Activated CD4-positive, alpha-beta T cell treated with anti-CD3 and anti-CD28 coated beads, Interleukin-2, amount 50 U/mL, for 48 hours (primary cell): ENCODE results near the gene TSC22D4.
"Not testable (repeated sequence)": the region's sequence is repeated elsewhere in the genome, so short reads cannot be mapped to it uniquely, and the experiment has no call there.

Source experiments
- DNase-seq, 2 experiments: peaks; one replicate each; pipeline ENCODE4 v3.0.0-alpha.2; 2020

Gene TSC22D4

GRCh38 chr7:100441641-100442535, 37.1 kb downstream of the TSC22D4 start:
- no peak for DNase-seq

DNA sequence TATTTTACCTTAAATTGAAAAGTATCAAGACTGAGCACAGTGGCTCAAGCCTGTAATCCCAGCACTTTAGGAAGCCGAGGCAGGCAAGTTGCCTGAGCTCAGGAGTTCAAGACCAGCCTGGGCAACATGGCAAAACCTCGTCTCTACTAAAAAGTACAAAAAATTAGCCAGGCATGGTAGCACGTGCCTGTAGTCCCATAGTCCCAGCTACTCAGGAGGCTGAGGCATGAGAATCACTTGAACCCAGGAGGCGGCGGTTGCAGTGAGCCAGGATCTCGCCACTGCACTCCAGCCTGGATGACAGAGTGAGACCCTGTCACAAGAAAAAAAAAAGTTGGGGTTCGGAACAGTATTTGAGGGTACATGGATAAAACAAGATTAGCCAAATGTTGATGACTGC, 39.8 kb downstream of the TSC22D4 start:
- not testable (repeated sequence) for DNase-seq

- not testable (repeated sequence) for DNase-seq
Measured at GRCh38 chr7:100438731-100439130, 40.3 kb downstream of the TSC22D4 start.

DNA sequence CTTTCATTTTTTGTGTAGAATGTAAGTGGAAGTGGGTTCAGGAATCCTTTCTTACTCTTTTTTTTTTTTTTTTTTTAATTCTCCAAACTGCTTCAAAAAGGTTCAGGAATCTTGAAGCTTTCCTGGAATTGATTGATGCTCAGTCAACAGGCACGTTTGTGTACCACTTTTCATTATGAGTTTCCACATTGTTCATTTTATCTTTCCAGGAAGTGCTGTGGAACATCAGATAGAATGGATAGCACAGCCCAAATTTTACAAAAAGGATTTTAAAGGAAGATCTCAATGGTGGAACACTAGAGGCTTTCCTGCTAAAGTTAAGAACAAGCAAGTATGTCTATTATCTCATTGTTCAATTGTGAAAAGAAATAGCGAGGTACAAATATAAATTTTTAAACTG, 40.8 kb downstream of the TSC22D4 start:
- no peak for DNase-seq

- DNase-seq, result no peak
Measured at GRCh38 chr7:100437150-100438100, 41.6 kb downstream of the TSC22D4 start.

GRCh38 chr7:100435401-100436304, 43.4 kb downstream of the TSC22D4 start:
- DNase-seq, result peak; percentile 45 to 53

- no peak for DNase-seq
Measured at GRCh38 chr7:100434297-100435144, 44.5 kb downstream of the TSC22D4 start.

GRCh38 chr7:100433592-100434296, 45.3 kb downstream of the TSC22D4 start:
- DNase-seq, result no peak

DNA sequence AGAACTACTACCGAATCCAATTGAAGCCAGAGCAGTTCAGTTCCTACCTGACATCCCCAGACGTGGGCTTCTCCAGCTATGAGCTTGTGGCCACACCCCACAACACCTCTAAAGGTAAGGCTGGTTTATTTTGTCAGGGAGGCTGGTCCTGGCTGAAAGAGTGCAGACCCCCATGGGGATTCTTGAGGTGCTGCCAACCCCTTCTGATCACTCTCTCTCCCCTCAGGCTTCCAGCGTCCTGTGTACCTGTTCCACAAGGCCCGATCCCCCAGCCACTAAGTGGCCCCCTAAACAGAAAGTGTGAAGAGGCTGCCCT, 45.8 kb downstream of the TSC22D4 start:
- no peak for DNase-seq

DNA sequence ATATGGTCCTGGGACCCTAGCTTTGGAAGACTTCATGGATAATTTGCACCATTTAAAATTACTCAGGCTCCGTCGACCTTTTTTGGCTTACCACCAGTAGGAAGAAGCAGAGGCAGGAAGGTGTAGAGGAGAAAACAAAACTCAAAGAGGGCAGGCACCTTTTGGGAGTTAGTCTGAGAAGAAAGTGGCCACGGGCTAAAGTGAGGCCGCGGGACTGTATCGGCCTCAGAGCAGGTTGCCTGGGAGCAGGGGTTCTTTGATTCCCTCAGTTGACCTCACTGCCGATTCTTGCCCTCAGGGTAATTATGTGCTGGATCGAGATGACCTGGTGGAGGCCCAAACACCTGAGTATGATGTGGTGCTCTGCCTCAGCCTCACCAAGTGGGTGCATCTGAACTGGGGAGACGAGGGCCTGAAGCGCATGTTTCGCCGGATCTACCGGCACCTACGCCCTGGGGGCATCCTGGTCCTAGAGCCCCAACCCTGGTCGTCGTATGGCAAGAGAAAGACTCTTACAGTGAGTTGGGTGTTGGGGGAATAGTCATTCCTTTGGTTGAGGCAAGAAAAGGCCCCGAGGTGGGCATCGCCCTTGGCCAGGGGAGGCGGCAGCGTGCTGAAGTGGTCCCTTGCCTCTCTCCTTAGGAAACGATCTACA, 46.3 kb downstream of the TSC22D4 start:
- no peak for DNase-seq

DNA sequence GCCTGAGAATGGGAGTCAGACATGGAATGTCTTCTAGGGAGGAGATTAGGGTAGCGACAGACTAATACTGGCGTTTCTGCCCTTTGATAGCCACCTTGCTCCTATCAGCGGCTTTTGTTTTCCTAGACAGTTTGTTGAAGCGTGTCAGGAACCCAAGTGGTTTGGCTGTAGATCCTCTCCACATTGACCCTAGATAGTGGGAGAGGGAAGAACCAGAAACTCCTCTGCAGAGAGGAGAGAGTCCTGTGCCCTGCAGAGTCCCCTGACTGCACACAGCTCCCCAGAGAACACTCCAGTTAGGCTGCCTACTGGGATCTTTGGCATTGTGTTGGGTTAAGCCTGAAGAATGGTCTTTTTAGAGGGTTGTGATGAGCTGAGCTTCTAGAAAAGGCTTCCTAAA, 47.0 kb downstream of the TSC22D4 start:
- no peak for DNase-seq

GRCh38 chr7:100431286-100431735, 47.7 kb downstream of the TSC22D4 start:
- DNase-seq, result no peak

DNA sequence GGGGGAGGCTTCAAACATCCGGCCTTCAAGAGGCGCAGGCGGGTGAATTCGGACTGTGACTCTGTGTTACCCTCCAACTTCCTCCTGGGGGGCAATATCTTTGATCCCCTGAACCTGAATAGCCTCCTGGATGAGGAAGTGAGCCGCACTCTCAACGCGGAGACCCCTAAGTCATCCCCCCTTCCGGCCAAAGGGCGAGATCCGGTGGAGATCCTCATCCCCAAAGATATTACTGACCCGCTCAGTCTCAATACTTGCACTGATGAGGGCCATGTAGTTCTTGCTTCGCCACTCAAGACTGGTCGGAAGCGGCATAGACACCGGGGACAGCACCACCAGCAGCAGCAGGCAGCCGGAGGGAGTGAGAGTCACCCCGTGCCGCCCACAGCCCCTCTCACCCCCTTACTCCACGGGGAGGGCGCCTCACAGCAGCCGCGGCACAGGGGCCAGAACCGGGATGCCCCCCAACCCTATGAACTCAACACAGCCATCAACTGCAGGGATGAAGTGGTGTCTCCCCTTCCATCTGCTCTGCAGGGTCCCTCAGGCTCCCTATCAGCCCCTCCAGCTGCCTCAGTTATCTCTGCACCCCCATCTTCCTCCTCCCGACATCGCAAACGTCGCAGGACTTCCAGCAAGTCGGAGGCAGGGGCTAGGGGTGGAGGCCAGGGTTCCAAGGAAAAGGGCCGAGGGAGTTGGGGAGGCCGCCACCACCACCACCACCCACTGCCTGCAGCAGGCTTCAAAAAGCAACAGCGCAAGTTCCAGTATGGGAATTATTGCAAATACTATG, 48.3 kb downstream of the TSC22D4 start:
- peak; percentile 39 to 49 for DNase-seq

DNA sequence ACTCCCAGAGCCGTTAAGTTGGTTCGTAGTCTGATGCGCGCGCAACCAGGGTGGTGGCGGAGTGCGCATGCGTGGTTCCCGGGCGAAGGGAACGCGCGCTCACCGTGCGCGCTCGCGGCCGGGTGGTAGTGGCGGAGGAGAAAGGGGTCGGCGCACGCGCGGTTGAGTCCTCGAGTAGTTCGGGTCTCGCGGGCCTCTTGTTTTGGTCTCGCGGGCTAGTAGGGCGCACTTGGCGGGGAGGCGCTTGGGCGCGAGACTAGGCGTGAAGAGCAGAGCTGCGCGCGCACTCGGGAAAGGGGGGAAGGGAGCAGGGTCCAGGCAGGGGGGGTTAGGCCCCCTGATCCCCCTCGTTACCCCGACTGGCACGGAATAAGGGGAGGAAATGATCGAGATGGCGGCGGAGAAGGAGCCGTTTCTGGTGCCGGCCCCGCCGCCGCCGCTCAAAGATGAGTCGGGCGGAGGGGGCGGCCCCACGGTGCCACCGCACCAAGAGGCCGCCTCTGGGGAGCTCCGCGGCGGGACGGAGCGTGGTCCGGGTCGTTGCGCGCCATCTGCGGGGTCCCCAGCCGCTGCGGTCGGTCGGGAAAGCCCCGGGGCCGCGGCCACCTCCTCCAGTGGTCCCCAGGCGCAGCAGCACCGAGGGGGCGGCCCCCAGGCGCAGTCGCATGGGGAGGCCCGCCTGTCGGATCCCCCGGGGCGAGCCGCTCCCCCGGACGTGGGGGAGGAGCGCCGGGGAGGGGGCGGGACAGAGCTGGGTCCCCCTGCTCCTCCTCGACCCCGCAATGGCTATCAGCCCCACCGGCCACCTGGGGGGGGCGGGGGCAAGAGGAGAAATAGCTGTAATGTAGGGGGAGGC, 49.1 kb downstream of the TSC22D4 start, which contains the start of gene MEPCE:
Gene MEPCE (plus strand): TSS at position 195 of the 856 bp plus-strand sequence. CDS start 188 bp downstream, at position 383.
- peak; percentile 95 for DNase-seq

- peak; percentile 100 for DNase-seq
Measured at GRCh38 chr7:100428967-100429636, 49.9 kb downstream of the TSC22D4 start.

DNA sequence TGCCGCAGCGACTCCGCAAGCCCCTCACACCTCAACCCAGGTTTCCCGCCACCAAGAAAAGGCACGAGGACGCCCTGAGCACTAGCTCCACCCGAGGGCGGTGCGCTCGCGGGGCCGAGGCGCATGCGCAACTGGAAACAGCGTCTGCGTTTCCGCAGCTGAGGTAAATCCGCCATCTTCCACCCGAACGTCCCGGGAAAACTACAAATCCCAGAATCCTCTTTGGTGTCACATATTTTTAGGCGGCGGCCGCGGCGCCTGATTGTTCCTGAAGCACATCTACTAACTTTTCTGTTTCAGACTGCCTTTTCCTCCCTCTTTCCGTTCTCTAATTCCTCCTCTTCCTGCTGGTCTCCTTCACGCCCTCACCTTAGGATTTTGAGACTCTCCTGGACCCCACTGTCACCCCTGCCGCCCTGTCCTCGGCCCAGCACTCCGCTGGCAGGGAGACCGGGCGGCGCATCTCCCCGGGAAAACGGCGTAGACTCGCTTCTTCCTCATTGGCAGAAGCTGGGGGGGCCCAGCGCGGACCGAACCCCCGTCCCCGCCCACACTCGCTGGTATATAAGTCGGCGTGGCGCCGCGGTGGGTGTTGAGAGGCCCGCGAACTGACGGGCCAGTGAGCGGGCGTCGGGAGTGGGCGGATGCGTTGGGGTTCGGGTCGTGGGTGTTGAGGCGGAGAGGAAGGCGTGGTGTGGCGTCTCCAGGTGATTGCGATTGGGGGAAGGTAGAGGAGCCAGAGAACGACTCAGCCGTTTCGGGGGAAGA, 50.6 kb downstream of the TSC22D4 start, which contains the start of gene ZCWPW1:
Gene ZCWPW1 (minus strand): TSS at position 505 of the 768 bp plus-strand sequence. CDS start 8,054 bp downstream, outside the sequence.
- DNase-seq, result peak; percentile 98

DNA sequence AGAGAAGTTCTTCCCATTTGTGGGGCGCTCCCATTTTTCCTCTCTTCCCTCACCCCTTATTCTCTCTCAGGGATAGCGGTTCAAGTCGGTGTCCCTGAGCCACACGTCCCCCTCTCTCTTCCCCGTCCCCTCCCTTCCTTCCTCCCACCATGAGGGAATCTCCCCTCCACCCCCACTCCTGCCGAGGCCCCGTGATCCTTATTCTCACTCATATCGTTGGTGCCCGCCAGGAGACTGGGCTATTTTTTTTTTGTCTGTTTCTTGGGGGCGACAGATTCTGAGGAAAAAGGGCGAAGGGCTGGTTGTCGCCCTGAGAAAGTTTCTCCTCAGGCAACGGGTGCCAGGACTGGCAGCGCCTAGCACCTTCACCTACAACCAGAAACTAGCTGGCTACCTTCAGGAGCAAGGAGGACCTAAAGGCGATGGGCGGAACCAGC, 51.2 kb downstream of the TSC22D4 start:
- DNase-seq, result no peak
